Measurements from ENCODE around the gene SH3PXD2A.

The SH3PXD2A gene

GRCh38 chr10:103858360-103858759 lies 3.0 kb upstream of the SH3PXD2A start:
- POLR2A ChIA-PET = no interaction called here

GRCh38 chr10:103856797-103857170 lies 1.4 kb upstream of the SH3PXD2A start:
- H3K4me3 ChIP-seq (ENCODE audit: low read depth, low read length) = no peak overlapping the region
- peaks cover 4% of the 10 kb centered on the region; the same call in 1 of the 2 replicates for H3K4me1 ChIP-seq (ENCODE audit: control insufficient read depth, insufficient read depth, low read length)
- CTCF ChIA-PET = interaction anchor here (0.7 to 8.2 kb wide), 5 partner anchors 31 to 273 kb away, joined by 3 to 90 read pairs (median 4); no protein-coding TSS in a partner anchor
- no peak for TF ChIP-seq KLF7 (tag by site-specific recombination; IDR thresholded peaks at IDR 0.05; ENCODE audit: borderline replicate concordance)
- TF ChIP-seq ZSCAN5A (tag by site-specific recombination; IDR thresholded peaks at IDR 0.05) = no peak
- TF ChIP-seq ZBTB6 (tag by site-specific recombination; IDR thresholded peaks at IDR 0.05) = no peak
- TF ChIP-seq PRDM2 (tag by site-specific recombination; IDR thresholded peaks at IDR 0.05; ENCODE audit: borderline replicate concordance) = no peak
- TF ChIP-seq ZNF416 (tag by site-specific recombination; IDR thresholded peaks at IDR 0.05) = no peak
- TF ChIP-seq HOXD13 (CRISPR knock-in tag; IDR thresholded peaks at IDR 0.05; ENCODE audit: borderline replicate concordance) = no peak
- TF ChIP-seq SP7 (tag by site-specific recombination; IDR thresholded peaks at IDR 0.05) = no peak
- TF ChIP-seq ZNF639 (tag by site-specific recombination; IDR thresholded peaks at IDR 0.05) = no peak
- TF ChIP-seq PRDM4 (tag by site-specific recombination; IDR thresholded peaks at IDR 0.05) = no peak
- TF ChIP-seq ZNF174 (tag by site-specific recombination; IDR thresholded peaks at IDR 0.05) = no peak
- TF ChIP-seq ZNF521 (tag by site-specific recombination; IDR thresholded peaks at IDR 0.05) = no peak
- POLR2A ChIA-PET = no interaction called here
- no peak overlapping the region for H3K27ac ChIP-seq (ENCODE audit: extremely low read depth, low read depth, low read length)
- peaks cover 0 to 2% of the 10 kb centered on the region in 2 experiments; a peak in 1 of 3 replicates for H3K36me3 ChIP-seq (ENCODE audit: control insufficient read depth in 2 of 2, insufficient read depth in 1 of 2, low read length in 2 of 2)
- no peaks in the 10 kb centered on the region for H3K9me3 ChIP-seq (ENCODE audit: control insufficient read depth, insufficient read depth, low read depth, low read length)

More at GRCh38 chr10:103858360-103858759, 3.0 kb upstream of the SH3PXD2A start:
- Histone ChIP-seq H3K9me3 (ENCODE audit: control insufficient read depth, insufficient read depth, low read depth, low read length) (no peaks in the 10 kb centered on the region), H3K36me3 (ENCODE audit: control insufficient read depth in 2 of 2, insufficient read depth in 1 of 2, low read length in 2 of 2) (no peaks in the 10 kb centered on the region), H3K4me1 (ENCODE audit: control insufficient read depth, insufficient read depth, low read length) (peaks cover 4% of the 10 kb centered on the region; the same call in 1 of the 2 replicates), H3K27ac (ENCODE audit: extremely low read depth, low read depth, low read length) (no peak overlapping the region), H3K4me3 (ENCODE audit: low read depth, low read length) (no peak overlapping the region)
- no peak for TF ChIP-seq KLF10 (tag by site-specific recombination; IDR thresholded peaks at IDR 0.05)
- no peak for TF ChIP-seq ZNF549 (tag by site-specific recombination; IDR thresholded peaks at IDR 0.05)
- TF ChIP-seq ZNF157 (tag by site-specific recombination; IDR thresholded peaks at IDR 0.05) = no peak
- CTCF ChIA-PET = interaction anchor here (0.6 to 8.2 kb wide), 11 partner anchors 10 to 253 kb away, joined by 3 to 90 read pairs (median 6); no protein-coding TSS in a partner anchor
